Renal cortical epithelial cell (primary cell): ENCODE data around the gene FOLR2. TPM values are rescaled to one million over a fixed set of nuclear protein-coding genes. Genes with fewer than 3 reads are reported as not detected.

Source experiments
- DNase-seq: peaks from one replicate; pipeline ENCODE4 v3.0.0-alpha.2; 2011; ENCODE audit warnings: low read depth
- total RNA-seq: library from RNA; depleted of rRNA; stranded (reverse); fragments of >200 nt; gene quantifications from 2 replicates; pipeline ENCODE4 v1.2.3, GENCODE V29; 2014

FOLR2 gene
- total RNA-seq, 1 donor from 2014 or later, result not detected

DNA sequence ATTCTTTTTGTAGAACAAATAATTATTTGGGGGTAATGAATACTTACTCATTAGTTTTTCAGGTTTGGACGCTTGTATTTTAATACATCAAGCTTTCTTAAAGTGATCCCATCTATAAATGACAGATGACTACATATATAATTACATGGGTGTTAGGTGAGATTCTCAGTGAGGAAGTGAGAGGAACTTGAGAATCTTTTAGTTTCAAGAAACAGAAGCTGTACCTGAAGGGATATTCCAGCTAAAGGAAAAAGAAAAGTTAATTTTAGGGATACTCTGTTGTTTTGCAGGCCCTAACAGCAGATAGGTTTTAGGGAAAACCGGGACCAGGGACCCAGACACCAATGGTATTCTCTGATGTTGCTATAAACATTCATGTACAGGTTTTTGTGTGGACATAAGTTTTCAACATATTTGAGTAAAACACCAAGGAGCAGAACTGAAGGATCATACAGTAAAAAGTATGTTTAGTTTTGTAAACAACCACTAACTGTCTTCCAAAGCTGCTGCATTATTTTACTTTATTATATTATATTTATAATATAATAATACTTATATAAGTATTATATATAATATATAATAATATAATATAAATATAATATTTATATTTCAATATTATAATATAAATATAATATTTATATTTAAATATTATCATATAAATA, 51.5 kb downstream of the FOLR2 start:
- DNase-seq, result no peak

Other genes with a start within 250 kb of the FOLR2 start
- 1.6 and 4.8 TPM in 2 replicates for gene IL18BP, start 217.9 kb upstream of the FOLR2 start, total RNA-seq
- 123 and 183 TPM in 2 replicates for gene NUMA1, start 136.3 kb upstream of the FOLR2 start, total RNA-seq
- 6.8 and 11.7 TPM in 2 replicates for gene LRRC51, start 135.9 kb upstream of the FOLR2 start, total RNA-seq
- 77.4 and 82.0 TPM in 2 replicates for gene LAMTOR1, start 113.5 kb upstream of the FOLR2 start, total RNA-seq
- not detected in 2 replicates for gene TOMT, start 110.9 kb upstream of the FOLR2 start, total RNA-seq
- 17.2 and 21.5 TPM in 2 replicates for gene ANAPC15, start 104.1 kb upstream of the FOLR2 start, total RNA-seq
- 1.9 and 7.6 TPM in 2 replicates for gene FOLR3, start 81.1 kb upstream of the FOLR2 start, total RNA-seq
- gene FOLR1, start 24.7 kb upstream of the FOLR2 start, total RNA-seq, result 23.3 and 108 TPM in 2 replicates
- gene INPPL1, start 8.0 kb downstream of the FOLR2 start, total RNA-seq, result 66.3 and 96.6 TPM in 2 replicates
- gene PHOX2A, start 27.4 kb downstream of the FOLR2 start, total RNA-seq, result not detected in 2 replicates
- gene CLPB, start 217.7 kb downstream of the FOLR2 start, total RNA-seq, result 51.7 and 52.4 TPM in 2 replicates